GM06990 (cell line): ENCODE data around the gene IKZF4.
"Not testable (repeated sequence)": the region's sequence is repeated elsewhere in the genome, so short reads cannot be mapped to it uniquely, and the experiment has no call there.

ENCODE experiments used
- DNase-seq: peaks from one replicate; pipeline ENCODE4 v3.0.0-alpha.2; 2011; ENCODE audit not compliant: insufficient read length; ENCODE audit errors: extremely low read depth
- H3K27me3 ChIP-seq: replicated peaks from 2 replicates; pipeline ENCODE4 v1.6.0; 2011; ENCODE audit warnings: low read length; ENCODE audit not compliant: control insufficient read depth, insufficient read depth
- H3K36me3 ChIP-seq: 2 replicates; pipeline ENCODE4 v1.5.1; 2011; ENCODE audit warnings: low read length; ENCODE audit not compliant: control insufficient read depth, insufficient read depth
- H3K4me3 ChIP-seq: replicated peaks from 2 replicates; pipeline ENCODE4 v1.5.1; 2011; ENCODE audit warnings: low read depth, mild to moderate bottlenecking, control low read depth, low read length
- TF ChIP-seq, protein P1 (sequence below): IDR thresholded peaks from 2 replicates; pipeline ENCODE4 v1.5.1; 2011; ENCODE audit warnings: low read length, control low read depth, mild to moderate bottlenecking, inconsistent platforms; ENCODE audit not compliant: insufficient read depth, poor library complexity, severe bottlenecking

The IKZF4 gene

DNA sequence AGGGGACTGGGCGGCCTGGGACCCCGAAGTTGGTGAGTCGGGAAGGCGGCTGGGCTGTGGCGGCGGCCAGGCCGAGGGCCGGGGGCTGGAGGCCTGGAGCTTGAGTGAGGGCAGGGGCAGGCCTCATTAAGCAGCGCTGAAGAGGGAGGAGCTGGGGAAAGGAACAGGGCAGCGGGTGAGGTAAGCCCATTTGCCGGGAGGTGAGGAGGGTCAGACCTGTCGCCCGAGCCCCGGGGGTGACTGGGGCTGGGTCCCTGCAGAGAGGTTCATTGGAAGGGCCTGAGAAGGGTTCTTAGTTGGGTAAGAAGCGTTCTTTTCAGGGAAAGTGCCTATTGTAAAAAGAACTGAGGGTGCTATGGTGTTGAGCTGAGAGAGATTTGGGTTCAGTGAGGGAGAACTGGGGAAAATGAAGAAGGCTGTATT lies 46.5 kb upstream of the IKZF4 start:
- Histone ChIP-seq H3K4me3 (peak overlapping the region; percentile 92), H3K27me3 (no peaks in the 10 kb centered on the region), H3K36me3 (peaks cover 6% of the 10 kb centered on the region)
- DNase-seq: no peak
- TF ChIP-seq, protein P1, sequence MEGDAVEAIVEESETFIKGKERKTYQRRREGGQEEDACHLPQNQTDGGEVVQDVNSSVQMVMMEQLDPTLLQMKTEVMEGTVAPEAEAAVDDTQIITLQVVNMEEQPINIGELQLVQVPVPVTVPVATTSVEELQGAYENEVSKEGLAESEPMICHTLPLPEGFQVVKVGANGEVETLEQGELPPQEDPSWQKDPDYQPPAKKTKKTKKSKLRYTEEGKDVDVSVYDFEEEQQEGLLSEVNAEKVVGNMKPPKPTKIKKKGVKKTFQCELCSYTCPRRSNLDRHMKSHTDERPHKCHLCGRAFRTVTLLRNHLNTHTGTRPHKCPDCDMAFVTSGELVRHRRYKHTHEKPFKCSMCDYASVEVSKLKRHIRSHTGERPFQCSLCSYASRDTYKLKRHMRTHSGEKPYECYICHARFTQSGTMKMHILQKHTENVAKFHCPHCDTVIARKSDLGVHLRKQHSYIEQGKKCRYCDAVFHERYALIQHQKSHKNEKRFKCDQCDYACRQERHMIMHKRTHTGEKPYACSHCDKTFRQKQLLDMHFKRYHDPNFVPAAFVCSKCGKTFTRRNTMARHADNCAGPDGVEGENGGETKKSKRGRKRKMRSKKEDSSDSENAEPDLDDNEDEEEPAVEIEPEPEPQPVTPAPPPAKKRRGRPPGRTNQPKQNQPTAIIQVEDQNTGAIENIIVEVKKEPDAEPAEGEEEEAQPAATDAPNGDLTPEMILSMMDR: no peak

DNA sequence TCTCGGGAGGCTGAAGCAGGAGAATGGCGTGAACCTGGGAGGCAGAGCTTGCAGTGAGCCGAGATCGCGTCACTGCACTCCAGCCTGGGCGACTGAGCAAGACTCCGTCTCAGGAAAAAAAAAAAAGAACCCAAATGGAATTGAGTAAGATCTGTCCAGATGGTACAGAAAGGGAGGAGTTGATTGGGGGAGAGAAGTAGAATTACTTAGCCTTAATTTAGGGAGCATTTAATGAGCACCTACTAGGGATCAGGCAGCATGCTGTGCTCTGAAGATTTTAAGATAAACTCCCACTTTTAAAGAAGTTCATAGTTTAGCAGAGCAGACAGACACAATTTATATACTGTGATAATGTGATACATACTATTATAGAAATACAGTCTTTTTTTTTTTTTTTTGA lies 42.5 kb upstream of the IKZF4 start:
- Histone ChIP-seq H3K27me3 (no peaks in the 10 kb centered on the region), H3K36me3 (peaks cover 6% of the 10 kb centered on the region), H3K4me3 (no peak overlapping the region)
- TF ChIP-seq, protein P1: no peak
- DNase-seq: no peak

- no peak for DNase-seq
- Histone ChIP-seq H3K27me3 (no peaks in the 10 kb centered on the region), H3K4me3 (no peak overlapping the region), H3K36me3 (peaks cover 6% of the 10 kb centered on the region)
- TF ChIP-seq, protein P1: no peak
Observed at GRCh38 chr12:55979069-55979468, 41.8 kb upstream of the IKZF4 start.

DNA sequence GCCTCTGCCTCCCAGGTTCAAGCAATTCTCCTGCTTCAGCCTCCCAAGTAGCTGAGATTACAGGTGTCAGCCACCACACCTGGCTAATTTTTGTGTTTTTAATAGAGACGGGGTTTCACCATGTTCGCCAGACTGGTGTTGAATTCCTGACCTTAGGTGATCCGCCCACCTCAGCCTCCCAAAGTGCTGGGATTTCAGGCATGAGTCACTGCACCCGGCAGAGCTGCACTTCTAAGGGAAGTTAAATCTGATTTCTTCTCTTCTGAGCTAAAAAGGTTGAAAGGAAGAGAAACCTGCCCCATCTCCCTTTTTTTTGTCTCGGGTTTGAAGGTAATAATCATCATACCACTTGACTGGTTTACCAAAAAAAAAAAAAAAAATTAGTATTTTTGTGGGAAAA lies 39.0 kb upstream of the IKZF4 start:
- not testable (repeated sequence) for DNase-seq, H3K27me3 ChIP-seq, H3K36me3 ChIP-seq, H3K4me3 ChIP-seq

DNA sequence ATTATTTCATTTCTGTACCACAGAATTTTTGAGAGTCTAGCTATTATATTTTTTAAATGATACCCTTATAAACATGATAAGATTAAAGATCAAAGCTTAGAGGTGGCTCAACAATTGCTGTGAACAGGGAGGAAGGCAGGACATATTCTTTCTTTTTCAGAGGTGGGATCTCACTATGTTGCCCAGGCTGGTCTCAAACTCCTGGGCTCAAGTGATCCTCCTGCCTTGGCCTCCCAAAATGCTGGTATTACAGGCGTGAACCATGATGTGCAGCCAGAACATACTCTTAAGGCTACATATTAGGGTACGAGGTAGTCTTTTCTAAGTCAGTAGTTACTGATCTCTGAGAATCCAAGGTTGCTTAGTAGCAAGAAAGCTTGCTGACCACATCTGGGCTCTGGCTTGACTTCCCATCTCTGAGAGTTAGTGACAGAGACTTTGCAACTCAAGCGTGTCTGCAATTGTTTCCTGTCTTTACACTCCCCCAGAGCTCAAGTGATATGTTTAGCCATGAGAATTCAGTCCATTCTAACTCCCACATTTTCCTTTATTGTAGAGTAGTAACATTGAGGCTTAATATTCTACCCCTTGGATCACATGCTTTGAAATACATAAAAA lies 38.4 kb upstream of the IKZF4 start:
- peaks cover 5% of the 10 kb centered on the region for H3K36me3 ChIP-seq
- H3K4me3 ChIP-seq: no peak overlapping the region; the same call in 1 of the 2 replicates
- H3K27me3 ChIP-seq: no peaks in the 10 kb centered on the region
- DNase-seq: peak; percentile 51
- TF ChIP-seq, protein P1: no peak

- TF ChIP-seq, protein P1: no peak
- peaks cover 8% of the 10 kb centered on the region for H3K36me3 ChIP-seq
- DNase-seq: no peak
- no peaks in the 10 kb centered on the region for H3K27me3 ChIP-seq
- no peak overlapping the region for H3K4me3 ChIP-seq
Observed at GRCh38 chr12:55983232-55983842, 37.5 kb upstream of the IKZF4 start.
